GM18870 (cell line): ENCODE measurements around the gene GGCX.
A peak's percentile ranks its signal among the peaks of the same experiment; 100 is the strongest.
"Not testable (repeated sequence)": the region's sequence is repeated elsewhere in the genome, so short reads cannot be mapped to it uniquely, and the experiment has no call there.

ENCODE experiments used
- ATAC-seq: cut with Tn5 transposase; IDR thresholded peaks from one replicate; pipeline ENCODE4 v1.9.1; 2021; ENCODE audit warnings: moderate library complexity; ENCODE audit not compliant: unreplicated experiment

Gene GGCX

DNA sequence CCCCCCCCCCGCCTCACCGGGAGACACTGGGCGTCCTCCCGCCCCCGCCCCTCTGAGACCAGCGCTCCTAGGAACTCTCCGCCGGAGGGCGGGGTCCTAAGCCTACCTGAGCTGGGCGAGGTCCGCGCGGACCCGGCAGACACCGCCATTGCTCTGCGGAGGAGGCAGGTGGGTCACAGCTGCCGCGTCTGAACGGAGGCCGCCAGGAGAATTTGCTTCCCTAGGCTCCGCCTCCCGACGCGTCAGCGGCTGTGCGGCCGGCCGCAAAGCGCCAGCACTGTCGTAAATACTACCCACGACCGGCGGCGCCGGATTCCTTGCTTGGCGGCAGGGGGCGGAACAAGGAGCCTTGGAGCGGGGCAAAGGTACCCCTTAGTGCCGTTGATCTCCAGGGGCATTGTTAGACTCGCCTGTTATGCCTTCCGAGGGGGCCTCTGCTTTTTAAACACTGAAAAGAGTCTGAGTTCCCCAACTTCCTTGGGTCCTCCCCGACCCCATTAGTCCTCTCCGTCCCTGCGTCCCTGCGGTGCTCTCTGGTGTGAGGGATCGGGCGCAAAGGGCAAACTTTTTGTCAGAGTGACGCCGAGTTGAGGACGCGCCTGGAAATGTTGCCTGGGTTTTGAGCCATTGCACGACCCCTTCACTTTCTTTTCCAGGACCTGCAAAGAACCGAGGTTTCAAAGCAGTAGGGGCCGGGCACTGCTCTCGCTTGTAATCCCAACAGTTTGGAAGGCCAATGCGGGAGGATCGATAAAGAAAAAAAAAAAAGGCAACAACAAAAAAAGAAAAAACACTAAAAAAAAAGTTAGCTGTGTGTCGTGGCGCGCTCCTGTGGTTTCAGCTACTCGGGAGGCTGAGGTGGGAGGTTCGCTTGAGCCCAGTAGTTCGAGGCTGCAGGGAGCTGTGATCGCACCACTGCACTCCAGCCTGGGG is at the start of gene GGCX:
Gene GGCX (minus strand): TSS at position 214 of the 933 bp plus-strand sequence. CDS start 65 bp downstream, at position 149.
- ATAC-seq, result peak; percentile 69

DNA sequence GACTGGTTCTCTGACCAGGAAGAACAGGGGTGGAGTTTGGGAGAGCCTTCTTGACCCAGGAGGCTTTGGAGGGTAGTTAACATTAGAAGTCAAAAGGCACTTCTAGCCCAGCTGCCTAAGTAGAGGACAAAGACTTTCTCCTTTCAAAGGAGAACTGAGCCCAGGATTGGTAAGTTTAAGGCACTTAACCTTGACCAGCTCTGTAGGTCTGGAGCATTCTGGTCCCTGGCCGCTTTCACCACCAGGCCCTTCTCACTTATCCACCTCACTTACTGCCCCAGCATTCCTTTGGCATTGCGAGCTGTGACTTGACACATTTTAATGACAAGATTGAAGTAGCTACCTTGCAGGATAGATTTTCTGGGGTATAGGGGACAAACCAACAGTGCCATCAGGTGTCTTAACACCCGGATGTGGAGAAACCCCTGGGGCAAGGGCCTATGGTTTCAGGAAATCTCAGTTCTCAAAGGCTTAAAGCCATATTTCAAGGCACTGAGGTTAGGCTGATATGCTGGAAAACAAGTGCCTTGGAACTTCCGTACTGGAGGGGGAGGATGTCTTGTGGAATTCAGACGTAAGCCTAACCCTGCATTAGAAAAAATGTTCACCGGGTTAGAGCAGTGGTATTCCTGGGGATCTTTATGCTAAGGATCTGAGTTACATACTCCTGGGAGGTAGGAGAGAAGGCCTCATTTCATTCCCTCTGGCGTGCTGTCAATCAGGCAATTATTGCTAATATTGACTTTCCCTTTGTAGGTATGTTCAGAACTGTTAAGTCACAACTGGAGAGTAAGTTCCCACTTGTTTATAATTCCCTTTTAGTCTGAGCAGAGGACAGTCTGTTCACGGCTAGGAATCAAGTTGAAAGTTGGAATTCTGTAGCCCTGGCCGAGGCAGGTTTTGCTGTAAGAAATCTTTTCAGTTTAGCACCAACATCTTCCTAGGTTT is 46.2 kb upstream of the GGCX start:
- ATAC-seq, result no peak

DNA sequence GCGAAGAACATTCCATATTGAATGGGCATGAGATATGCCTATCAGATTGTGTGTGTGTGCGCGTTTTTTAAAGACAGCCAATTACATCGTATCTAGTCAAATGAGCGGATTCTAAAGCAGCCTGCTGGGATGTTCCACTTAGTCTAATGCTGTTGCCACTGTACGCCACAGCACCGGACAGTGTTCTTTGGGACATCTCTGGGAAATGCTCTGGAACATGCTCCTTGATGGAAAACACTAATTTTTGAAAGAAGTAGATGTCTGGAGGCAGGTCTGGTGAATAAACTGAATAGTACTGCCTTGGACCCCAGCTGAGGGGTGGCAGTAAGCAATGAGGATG is 44.8 kb upstream of the GGCX start:
- ATAC-seq, result no peak

DNA sequence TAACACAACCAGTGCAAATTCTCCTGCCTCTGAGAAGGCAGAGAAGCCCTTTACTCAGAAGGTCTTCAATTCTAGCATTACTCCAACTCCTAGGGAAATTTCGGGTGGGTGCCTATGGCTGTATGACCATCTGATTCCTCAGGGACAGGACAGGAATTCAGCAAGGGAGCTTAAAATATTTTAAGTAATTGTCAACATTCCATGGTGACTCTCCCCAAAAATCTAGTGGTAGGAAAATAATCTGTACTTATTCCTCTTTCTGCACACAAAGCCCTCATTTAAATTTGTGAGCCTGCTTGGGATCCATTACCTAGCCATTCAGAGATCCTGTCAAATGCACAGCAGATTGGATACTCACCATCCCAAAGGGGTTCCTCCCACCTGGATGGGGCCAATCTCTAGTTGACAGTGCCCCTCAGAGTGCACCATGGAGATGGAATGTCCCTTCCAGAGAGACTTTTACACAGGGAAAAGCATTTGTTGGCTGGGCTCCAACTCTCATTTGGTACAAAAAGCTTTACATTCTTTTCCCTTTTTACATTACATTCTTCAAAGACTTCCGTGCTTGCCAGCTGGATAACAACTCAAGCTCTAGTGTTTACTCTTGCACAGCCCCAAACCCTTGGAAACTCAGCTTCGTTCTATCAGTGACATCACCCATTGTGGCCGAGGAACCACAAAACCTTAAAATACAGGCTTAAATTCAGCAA is 44.3 kb upstream of the GGCX start:
- no peak for ATAC-seq

DNA sequence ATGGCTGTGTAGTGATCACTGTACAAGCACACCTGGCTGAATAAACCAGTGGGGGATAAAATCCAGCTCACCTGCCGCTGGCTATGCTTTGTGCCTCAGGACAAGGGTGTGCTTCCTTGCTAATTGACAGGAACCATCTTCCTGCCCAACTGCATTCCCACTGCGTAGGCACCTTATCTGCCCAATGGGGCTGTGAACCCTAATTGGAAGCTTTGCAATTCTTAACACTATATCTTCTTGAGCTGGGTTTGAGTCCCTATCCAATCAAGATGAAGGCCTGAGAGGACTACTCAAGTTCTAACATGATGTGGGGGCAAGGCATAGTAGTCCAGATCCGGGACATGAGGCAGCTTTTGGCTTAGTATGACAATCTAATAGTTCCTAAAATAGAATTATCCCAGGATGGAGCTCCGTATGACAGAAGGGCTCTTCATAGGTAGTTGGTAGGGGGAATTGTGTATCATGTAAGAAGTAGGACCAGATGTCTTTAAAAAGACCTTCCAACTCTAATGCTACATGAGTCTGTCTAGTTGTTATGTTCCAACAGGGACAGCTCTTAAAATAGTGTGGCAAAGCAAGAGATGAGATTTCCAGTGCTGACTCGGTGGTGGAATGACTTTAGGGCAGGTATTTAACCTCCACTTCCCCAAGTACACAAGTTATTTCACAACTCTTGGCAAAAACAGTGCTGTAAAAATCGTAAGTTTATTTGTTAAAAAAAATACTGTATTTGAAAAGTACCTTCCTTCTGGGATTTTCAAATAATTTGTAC is 43.5 kb upstream of the GGCX start:
- no peak for ATAC-seq

DNA sequence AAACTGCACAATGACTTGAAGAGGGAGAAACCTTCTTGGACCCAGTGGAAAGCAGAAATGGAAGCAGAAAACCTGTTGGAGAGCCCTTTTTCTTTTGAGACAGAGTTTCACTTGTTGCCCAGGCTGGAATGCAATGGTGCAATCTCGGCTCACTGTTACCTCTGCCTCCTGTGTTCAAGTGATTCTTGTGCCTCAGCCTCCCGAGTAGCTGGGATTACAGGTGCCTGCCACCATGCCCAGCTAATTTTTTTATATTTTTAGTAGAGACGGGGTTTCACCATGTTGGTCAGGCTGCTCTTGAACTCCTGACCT is 42.8 kb upstream of the GGCX start:
- not testable (repeated sequence) for ATAC-seq

DNA sequence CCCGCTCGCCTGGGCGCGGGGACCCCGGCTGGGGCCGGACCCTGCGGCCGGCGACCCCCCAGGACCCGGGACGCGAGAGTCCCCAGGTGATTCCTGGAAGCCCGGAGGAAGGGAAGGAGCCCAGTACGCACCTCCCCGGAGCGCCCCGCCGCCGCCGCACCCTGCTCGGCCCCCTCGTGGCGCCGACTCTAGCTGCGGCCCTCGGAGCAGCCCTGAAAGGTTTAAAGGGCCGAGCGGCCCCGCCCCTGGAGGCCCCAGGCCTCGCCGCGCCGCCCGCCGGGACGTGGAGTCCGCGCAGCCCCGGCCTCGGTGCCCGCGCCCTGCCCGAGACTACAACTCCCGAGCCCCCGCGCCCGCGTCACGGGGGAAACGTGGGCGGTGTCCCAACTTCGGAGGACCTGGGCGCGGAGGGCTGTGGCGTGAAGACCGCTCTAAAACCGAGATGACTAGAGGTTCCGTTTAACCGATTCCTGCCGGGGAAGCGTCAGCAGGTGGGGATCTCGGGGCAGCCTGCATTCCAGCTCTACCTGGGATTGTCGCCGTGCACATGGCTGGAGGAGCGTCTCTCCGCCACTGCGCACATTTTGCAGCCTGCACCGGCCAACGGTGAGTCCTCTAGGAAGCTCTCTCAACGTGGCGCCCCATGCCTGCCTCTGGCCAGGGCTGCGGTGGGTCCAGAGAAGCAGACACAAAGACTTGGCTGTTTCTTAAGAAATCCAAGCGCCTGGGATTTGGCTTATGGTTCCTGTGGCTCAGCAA is 41.4 kb upstream of the GGCX start, which contains the start of gene TMEM150A:
Gene TMEM150A (minus strand): TSS at position 223 of the 759 bp plus-strand sequence. CDS start 750 bp downstream, outside the sequence.
- peak; percentile 72 for ATAC-seq

DNA sequence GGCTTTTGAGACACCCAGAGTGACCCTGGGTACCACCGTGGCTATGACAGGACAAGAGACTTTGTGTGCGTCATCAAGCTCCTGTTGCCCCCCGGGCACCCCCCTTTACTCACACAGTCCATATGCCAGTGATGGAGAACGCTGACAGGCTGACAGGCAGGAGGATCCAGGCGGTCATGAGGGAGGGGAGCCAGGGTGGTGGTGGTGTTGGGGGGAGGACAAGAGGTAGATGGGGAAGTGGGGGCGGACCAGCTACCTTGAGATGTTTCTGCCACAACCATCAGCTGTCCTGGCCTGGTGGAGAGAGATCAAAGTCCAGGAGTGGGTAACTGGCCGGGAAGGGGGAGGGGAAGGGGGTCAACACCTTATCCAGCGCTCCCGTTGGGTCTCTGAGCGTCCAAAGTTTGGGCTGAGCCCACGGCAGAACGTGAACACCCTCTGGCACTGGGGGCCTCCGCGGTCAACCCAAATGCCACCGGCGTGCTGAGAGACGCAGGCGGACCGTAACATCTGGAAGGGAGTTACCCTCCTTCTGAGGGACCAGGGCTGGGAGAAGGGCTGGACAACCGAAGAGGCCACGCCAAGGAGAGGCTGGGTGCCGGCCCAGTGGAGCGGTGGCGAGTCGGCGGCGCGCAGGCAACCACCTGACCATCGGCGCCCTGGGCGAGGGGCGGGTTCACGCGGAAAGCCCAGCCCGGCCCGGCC is 40.6 kb upstream of the GGCX start:
- peak; percentile 24 for ATAC-seq

DNA sequence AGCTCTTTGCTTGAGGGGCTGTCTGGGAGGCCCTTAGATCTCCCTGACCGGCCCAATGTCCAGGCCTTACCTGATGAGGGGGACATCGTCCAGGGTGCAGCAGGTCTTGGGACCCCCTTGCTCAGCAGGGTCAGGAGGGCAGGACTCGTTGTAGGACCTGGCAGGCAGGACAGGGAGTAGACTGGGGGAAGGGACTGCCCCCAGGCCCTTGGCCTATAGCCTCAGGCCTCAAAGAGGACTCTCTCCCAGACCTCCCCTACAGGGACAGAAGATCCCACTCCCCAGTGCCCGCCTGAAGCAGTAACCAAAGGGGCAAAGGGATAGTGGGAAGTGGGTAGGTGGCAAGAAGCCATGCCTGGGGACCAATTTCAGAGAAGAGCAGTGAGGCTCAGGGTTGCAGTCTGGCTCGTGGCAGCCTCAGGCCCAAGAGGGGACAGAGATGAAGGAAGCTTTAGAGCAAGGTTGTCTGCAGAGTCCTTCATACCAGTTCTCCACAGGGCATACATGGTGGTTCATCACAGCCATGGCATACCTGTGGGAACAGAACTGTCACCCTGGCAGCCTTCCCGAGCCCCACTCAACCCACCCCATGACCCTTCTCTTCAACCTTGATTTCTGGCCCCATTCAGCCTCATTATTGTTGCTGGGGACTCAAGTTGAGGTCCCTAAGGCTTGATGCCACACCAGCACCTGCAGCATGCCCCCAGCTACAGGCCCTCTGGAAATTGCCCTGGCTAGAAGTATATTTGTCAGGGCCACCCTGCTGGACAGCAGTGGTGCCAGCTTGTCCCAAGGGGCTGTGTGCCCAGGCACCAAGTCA is 39.9 kb upstream of the GGCX start:
- ATAC-seq, result no peak

DNA sequence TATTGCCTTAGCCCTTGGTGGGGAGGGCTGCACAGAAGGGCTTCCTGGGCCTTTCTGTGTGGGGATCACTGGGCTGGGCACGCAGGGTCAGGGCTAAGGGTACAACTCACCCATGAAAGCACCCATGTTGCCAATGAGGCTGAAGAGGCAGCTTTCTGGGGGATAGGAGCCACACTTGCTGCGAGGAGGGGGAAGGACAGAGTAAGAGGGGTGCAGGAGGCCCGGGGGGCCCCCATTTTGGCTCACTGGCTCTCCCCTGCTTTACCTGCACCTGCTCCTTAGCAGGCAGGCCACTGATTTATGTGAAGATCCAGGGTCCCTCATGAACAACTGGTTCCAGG is 38.9 kb upstream of the GGCX start:
- no peak for ATAC-seq

DNA sequence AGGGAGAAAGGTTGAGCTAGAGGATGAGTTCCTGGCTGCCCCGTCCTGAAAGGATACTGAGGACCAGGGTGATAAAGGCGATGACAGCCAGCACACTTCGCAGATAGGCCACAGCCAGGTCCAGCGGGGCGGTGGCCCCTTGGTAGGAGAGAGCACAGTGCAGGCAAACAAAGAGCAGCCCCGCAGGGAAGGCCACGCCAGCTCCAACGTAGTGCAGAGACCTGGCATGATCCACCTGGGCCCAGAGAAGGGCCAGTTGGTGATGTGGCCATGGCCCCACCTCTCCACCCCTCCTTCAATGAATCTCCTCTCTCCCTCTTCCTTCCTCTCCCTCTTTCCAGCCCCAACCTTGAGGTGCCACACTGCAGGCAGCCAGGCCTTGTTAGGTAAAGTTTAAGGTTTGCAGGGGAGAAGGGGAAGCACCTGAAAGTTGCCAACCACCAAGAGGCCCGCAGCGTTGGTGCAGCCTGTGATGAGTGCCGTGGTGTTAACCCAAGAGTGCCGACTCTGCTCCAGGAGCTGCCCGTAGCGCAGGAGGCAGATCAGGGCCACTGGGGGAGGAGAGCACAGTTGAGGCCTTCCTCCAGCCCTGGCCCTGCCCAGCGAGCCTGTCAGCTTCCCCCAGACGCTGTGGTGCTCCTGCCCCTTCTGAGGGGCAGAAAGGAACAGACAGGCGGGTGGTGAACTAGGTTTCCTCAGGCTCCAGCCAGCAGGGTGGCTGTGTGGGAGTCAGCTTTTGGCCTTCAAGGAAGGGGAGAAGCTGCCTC is 38.4 kb upstream of the GGCX start:
- ATAC-seq, result no peak

DNA sequence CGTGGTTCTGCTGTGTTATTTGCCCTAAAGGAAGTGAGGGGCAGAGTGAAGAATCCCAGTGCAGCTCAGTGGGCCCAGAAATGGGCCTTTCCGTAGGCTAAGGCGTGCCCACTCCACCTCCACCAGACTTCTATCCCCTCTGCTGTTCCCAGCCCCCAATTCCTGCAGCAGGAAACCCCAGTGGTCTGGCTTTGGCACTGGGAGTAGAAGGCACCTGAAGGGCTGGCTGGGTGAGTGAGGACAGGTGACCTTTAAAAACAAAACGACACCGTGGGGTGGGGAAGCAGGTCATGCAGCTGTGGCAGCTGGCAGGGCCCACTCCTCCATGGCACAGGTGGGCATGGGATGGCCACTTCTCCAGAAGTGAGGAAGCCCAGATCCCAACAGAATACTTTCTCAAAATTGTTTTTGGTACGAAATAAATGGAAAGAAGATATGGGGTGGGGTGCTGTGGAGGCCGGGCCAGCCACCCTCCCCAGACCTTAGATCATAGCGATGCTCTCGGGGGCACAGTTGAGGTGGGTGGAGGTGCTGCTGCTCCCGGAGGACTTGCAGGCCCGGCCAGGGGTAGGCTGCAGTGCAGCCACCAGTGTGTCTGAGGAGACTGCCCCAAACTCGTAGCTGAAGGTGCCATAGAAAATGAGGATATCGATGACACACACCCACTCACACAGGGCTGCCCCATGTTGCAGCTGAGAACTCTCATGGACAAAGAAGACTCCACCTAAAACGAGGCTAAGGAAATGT is 37.5 kb upstream of the GGCX start:
- ATAC-seq, result no peak

DNA sequence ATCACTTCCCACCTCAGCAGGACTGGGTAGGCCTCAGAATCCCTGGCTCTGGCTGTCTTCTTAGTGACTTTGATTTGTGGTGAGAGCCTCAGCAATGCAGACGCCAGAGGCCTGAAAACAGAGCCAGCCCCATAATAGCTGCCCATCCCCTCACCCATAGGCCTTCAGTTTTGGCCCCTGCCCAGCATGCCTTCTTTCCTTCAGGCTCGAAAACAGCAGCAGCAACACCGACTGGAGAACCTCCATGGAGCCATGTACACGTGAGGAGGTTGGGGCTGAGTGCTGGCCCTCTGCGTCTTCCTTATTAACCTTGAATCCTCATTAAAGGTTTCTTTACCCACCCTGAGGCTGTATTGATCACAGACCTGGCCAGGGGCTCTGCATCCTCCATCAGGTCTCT is 35.9 kb upstream of the GGCX start:
- no peak for ATAC-seq

DNA sequence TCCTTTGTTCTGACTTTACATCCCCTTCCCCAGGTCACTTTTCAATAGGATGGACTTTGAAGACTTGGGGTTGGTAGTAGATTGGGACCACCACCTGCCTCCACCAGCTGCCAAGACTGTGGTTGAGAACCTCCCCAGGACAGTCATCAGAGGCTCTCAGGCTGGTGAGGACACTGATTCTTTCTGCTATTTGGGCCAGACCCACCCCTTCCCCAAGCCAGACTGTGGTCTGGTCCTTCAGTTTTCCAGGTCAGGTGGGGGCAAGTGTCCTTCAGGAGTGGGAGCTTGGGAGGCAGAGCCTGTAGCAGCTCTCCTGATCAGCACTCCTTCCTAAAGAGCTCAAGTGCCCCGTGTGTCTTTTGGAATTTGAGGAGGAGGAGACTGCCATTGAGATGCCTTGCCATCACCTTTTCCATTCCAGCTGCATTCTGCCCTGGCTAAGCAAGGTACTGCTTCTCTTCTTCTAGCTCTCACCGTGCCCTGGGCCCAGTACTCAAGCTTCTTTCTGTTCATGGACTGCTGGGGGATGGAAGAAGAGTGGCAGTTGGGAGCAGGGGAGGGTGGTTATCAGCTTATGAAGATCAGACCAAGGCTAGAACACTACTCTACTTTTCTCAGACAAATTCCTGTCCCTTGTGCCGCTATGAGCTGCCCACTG is 35.3 kb upstream of the GGCX start:
- no peak for ATAC-seq

DNA sequence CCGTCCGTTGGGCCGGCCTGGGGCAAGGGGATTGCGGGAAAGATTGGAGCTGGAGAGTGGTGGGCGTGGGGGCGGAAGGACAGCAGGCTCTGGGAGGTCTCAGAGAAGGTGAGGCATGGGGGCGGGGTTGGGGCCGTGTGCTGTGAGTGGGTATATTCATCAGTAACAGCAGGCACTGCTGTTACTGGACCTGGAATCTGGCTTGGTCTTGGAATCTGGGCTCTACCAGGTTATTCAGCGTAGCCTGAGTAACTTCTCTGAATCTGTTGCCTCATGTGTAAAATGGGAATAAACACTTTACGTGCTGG is 34.7 kb upstream of the GGCX start:
- ATAC-seq, result no peak

DNA sequence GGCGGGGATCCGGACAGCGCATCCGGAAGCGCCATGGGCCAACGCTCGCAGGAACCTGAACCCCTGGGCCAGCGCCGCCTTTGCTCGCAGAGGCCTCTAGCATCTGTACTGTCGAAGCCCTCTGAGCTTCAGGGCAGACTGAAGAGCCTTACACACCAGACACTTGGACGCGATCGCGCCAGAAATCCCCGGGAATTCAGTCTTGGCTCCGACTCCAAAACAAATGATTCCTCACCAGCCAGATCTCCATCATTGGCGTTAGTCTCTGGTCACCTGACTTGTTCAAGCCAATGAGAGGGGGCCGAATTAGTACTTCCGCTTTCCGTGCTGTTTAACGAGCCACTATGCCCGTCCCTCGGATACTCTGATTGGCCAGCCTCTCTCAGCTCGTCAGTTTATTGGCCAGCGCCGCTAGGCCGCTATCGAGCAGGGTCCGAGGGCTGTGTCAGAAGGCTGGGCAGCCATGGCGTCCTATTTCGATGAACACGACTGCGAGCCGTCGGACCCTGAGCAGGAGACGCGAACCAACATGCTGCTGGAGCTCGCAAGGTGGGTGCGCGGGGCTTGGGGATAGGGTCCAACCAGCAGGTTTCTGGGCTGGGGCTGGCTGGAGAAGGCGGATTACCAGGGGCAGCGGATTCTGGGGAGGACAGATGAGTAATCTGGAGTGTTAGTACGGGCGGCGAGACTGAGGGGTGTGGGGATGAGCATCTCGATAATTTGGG is 34.2 kb upstream of the GGCX start, which contains the start of gene RNF181:
Gene RNF181 (plus strand): TSS at position 445 of the 725 bp plus-strand sequence. CDS start 19 bp downstream, at position 464.
- peak; percentile 98 for ATAC-seq
